Mesenchymal stem cell (in vitro differentiated cells and primary cell): ENCODE results near the gene SPAAR.

ENCODE experiments used
- DNase-seq: peaks from one replicate; pipeline ENCODE4 v3.0.0-alpha.2; 2013
- H2AFZ ChIP-seq: one replicate; pipeline ENCODE4 v1.6.1; 2013; ENCODE audit warnings: low read depth, mild to moderate bottlenecking, control low read depth, inconsistent platforms, low read length, moderate library complexity
- H2AK5ac ChIP-seq: 2 replicates; pipeline ENCODE4 v1.6.1; 2013; ENCODE audit warnings: low read length, moderate library complexity, mild to moderate bottlenecking, inconsistent platforms; ENCODE audit not compliant: severe bottlenecking
- H2BK120ac ChIP-seq: one replicate; pipeline ENCODE4 v1.6.1; 2013; ENCODE audit warnings: low read depth, mild to moderate bottlenecking, inconsistent platforms, low read length, moderate library complexity
- H2BK12ac ChIP-seq, 2 experiments: one replicate each; pipeline ENCODE4 v1.6.1; 2013; ENCODE audit warnings: inconsistent platforms in 2 of 2, low read length in 2 of 2, mild to moderate bottlenecking in 2 of 2, moderate library complexity in 2 of 2, control low read depth in 1 of 2
- H2BK15ac ChIP-seq: one replicate; pipeline ENCODE4 v1.6.1; 2013; ENCODE audit warnings: mild to moderate bottlenecking, low read depth, inconsistent platforms; ENCODE audit not compliant: poor library complexity, severe bottlenecking
- H2BK5ac ChIP-seq: 2 replicates; pipeline ENCODE4 v1.6.1; 2013; ENCODE audit warnings: low read depth, mild to moderate bottlenecking, low read length, control low read depth, inconsistent platforms; ENCODE audit not compliant: poor library complexity, severe bottlenecking
- H3K14ac ChIP-seq, 2 experiments: one replicate each; pipeline ENCODE4 v1.6.1; 2013; ENCODE audit warnings: inconsistent platforms in 2 of 2, low read length in 2 of 2, control low read depth in 1 of 2, mild to moderate bottlenecking in 1 of 2, moderate library complexity in 1 of 2
- H3K18ac ChIP-seq, 2 experiments: one replicate each; pipeline ENCODE4 v1.6.1; 2013; ENCODE audit warnings: inconsistent platforms in 2 of 2, low read length in 2 of 2, control low read depth in 1 of 2, low read depth in 1 of 2, mild to moderate bottlenecking in 1 of 2
- H3K23ac ChIP-seq, 2 experiments: one replicate each; pipeline ENCODE4 v1.6.1; 2013; ENCODE audit warnings: inconsistent platforms in 2 of 2, low read length in 2 of 2, mild to moderate bottlenecking in 2 of 2, moderate library complexity in 2 of 2, control low read depth in 1 of 2
- H3K27ac ChIP-seq: 2 replicates; pipeline ENCODE4 v1.5.1; 2013; ENCODE audit warnings: mild to moderate bottlenecking, moderate library complexity, low read length, control low read depth, inconsistent platforms; ENCODE audit not compliant: poor library complexity, severe bottlenecking
- H3K27me3 ChIP-seq, 2 experiments: 2 replicates each; pipeline versions ENCODE4 v1.6.1 to v1.7.0; 2013; ENCODE audit warnings: low read length in 2 of 2, mild to moderate bottlenecking in 2 of 2, moderate library complexity in 2 of 2, control low read depth in 1 of 2, inconsistent platforms in 1 of 2; ENCODE audit not compliant: control insufficient read depth in 1 of 2, insufficient read depth in 1 of 2
- H3K36me3 ChIP-seq, 2 experiments: 2 replicates each; pipeline versions ENCODE4 v1.6.1 to v1.7.0; 2013; ENCODE audit warnings: low read length in 2 of 2, control low read depth in 1 of 2, inconsistent platforms in 1 of 2, low read depth in 1 of 2, mild to moderate bottlenecking in 1 of 2; ENCODE audit not compliant: insufficient read depth in 2 of 2, control insufficient read depth in 1 of 2
- H3K4ac ChIP-seq, 2 experiments: one replicate each; pipeline ENCODE4 v1.6.1; 2013; ENCODE audit warnings: inconsistent platforms in 2 of 2, low read length in 2 of 2, mild to moderate bottlenecking in 2 of 2, moderate library complexity in 2 of 2, control low read depth in 1 of 2, low read depth in 1 of 2
- H3K4me1 ChIP-seq: 2 replicates; pipeline ENCODE4 v1.6.1; 2013; ENCODE audit warnings: low read depth, low read length, control low read depth; ENCODE audit not compliant: control insufficient read depth, insufficient read depth
- H3K4me2 ChIP-seq: 2 replicates; pipeline ENCODE4 v1.6.1; 2013; ENCODE audit warnings: low read length, mild to moderate bottlenecking, inconsistent platforms; ENCODE audit not compliant: poor library complexity, severe bottlenecking
- H3K4me3 ChIP-seq, 2 experiments: 2 replicates each; pipeline versions ENCODE4 v1.5.1 to v1.7.0; 2013; ENCODE audit warnings: low read length in 2 of 2, mild to moderate bottlenecking in 2 of 2, control low read depth in 1 of 2, low read depth in 1 of 2; ENCODE audit not compliant: insufficient read depth in 1 of 2
- H3K79me1 ChIP-seq: replicated peaks from 2 replicates; pipeline ENCODE4 v1.6.1; 2013; ENCODE audit warnings: mild to moderate bottlenecking, control low read depth, low read length, inconsistent platforms; ENCODE audit not compliant: poor library complexity, severe bottlenecking
- H3K9ac ChIP-seq: 2 replicates; pipeline ENCODE4 v1.7.0; 2013; ENCODE audit warnings: mild to moderate bottlenecking, low read length, moderate library complexity
- H3K9me3 ChIP-seq: 2 replicates; pipeline ENCODE4 v1.7.0; 2013; ENCODE audit warnings: mild to moderate bottlenecking, low read length; ENCODE audit not compliant: control insufficient read depth
- H4K8ac ChIP-seq: one replicate; pipeline ENCODE4 v1.6.1; 2013; ENCODE audit warnings: inconsistent platforms, mild to moderate bottlenecking, low read length, moderate library complexity
- H4K91ac ChIP-seq: one replicate; pipeline ENCODE4 v1.6.1; 2013; ENCODE audit warnings: mild to moderate bottlenecking, low read length, inconsistent platforms
- WGBS: methylation state at CpG from one replicate; pipeline ENCODE4 v1.1.7; 2013; ENCODE audit warnings: mixed read lengths; 5-methylcytosine and 5-hydroxymethylcytosine counted together

Gene SPAAR

DNA sequence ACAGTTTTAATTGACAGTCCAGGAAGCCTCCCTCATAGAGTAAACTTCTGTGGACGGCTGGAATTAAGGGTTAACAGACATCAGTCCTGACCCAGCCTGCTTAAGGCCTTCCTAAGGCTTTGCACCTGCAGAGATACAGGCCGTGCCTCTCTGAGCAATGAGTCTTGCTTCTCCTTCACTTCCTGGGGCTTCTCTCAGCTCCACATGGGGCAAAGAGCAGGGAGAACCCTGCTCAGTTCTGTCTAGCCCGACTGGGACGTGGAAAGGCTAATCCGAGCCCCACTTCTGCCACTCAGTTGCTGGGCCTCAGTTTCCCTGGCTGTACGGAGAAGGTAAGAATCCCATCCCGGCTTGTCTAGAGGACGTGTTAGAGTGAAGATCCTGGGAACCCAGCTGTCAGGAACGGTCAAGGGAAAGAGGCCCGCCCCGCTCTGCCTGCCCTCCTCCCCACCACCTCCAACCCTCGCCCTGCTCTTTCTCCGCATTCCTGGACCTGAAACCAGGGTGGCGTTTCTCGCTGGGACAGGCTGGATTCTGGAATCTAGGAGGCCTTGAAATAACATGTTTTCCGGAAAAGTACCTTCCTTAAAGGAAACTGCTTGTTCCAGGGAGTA, 6.5 kb downstream of the SPAAR start:
- no peak overlapping the region for H4K8ac ChIP-seq
- H2AK5ac ChIP-seq, result peak overlapping the region; percentile 73
- no peak overlapping the region for H2BK5ac ChIP-seq
- no peak overlapping the region for H2AFZ ChIP-seq
- no peak overlapping the region for H3K4me3 ChIP-seq
- H2BK12ac ChIP-seq, result no peak overlapping the region
- H3K18ac ChIP-seq, result no peak overlapping the region
- no peak overlapping the region for H2BK120ac ChIP-seq
- 90% methylated on average over 15 of the region's 16 CpGs for WGBS
- H3K14ac ChIP-seq, result no peak overlapping the region
- H3K9ac ChIP-seq, result no peak overlapping the region
- H3K9me3 ChIP-seq, result no peaks in the 10 kb centered on the region
- H3K4me1 ChIP-seq, result peaks cover 12% of the 10 kb centered on the region
- H4K91ac ChIP-seq, result no peak overlapping the region
- H3K4ac ChIP-seq, result no peak overlapping the region
- H3K23ac ChIP-seq, result no peak overlapping the region
- no peaks in the 10 kb centered on the region for H3K79me1 ChIP-seq
- no peak overlapping the region for H2BK15ac ChIP-seq
- H3K27ac ChIP-seq, result no peak overlapping the region
- DNase-seq, result no peak
- H3K27me3 ChIP-seq, result no peaks in the 10 kb centered on the region
- H3K36me3 ChIP-seq, result no peaks in the 10 kb centered on the region
- no peak overlapping the region for H3K4me2 ChIP-seq

DNA sequence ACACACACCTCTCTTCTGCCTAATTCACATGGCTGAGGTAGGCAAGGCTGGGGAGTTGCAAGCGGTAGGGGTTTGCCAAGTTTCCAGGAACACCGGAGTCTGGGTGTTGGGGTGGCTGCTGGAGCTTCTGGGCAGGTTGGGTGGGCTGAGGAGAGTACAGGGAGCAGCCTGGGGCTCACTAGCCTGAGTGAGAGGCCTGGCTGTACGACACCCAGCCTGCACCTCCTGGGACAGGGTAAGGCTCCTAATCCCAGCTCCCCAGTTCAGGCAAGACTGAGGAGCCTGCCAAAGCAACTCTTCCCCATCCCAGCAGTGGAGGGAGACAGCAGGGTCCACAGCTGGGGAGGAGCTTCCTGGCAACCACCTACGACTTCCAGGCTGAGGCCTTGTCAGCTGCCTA, 8.0 kb downstream of the SPAAR start:
- 92% methylated on average over 4 of the region's 4 CpGs for WGBS
- H3K9ac ChIP-seq, result no peak overlapping the region

DNA sequence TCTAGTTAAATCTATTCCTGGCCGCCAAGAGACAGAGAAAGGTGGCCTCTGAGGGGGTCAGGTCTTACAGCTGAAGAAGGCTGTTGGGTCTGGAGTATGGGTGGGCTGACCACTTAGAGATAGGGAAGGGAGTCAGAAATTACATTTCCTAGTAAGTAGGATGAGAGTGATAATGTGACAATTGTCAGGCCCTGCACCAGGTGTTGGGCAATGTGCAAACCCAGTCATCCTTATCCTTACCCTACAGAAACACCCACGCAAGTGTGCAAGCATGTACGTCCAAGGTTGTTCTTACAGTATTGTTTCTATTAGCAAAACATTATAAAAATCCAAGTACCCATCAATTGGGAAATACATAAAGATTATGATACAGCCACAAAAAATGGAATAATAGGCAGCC, 9.5 kb downstream of the SPAAR start:
- no peak overlapping the region for H2BK15ac ChIP-seq
- no peak overlapping the region for H3K4ac ChIP-seq
- no peak overlapping the region for H2BK120ac ChIP-seq
- H3K14ac ChIP-seq, result no peak overlapping the region
- 100% methylated on average over 1 of the region's 3 CpGs for WGBS
- H3K23ac ChIP-seq, result no peak overlapping the region
- no peaks in the 10 kb centered on the region for H3K9me3 ChIP-seq
- no peak for DNase-seq
- no peak overlapping the region for H2AFZ ChIP-seq
- no peak overlapping the region for H4K91ac ChIP-seq
- no peaks in the 10 kb centered on the region for H3K36me3 ChIP-seq
- H3K27me3 ChIP-seq, result no peaks in the 10 kb centered on the region
- H2BK12ac ChIP-seq, result no peak overlapping the region
- H2BK5ac ChIP-seq, result no peak overlapping the region
- no peak overlapping the region for H3K4me2 ChIP-seq
- H3K27ac ChIP-seq, result no peak overlapping the region
- H2AK5ac ChIP-seq, result peak overlapping the region; percentile 75
- peaks cover 8% of the 10 kb centered on the region for H3K4me1 ChIP-seq
- no peak overlapping the region for H3K9ac ChIP-seq
- H3K18ac ChIP-seq, result no peak overlapping the region
- H4K8ac ChIP-seq, result no peak overlapping the region
- H3K4me3 ChIP-seq, result no peak overlapping the region
- no peaks in the 10 kb centered on the region for H3K79me1 ChIP-seq

More for the DNA sequence above, 8.0 kb downstream of the SPAAR start:
- Histone ChIP-seq H3K4me2 (no peak overlapping the region), H2BK15ac (no peak overlapping the region), H2BK5ac (no peak overlapping the region), H2AK5ac (peak overlapping the region; percentile 82), H3K4me3 (no peak overlapping the region), H4K91ac (no peak overlapping the region), H3K4me1 (peaks cover 11% of the 10 kb centered on the region), H4K8ac (no peak overlapping the region), H3K79me1 (no peaks in the 10 kb centered on the region), H3K36me3 (no peaks in the 10 kb centered on the region), H2AFZ (no peak overlapping the region), H3K27me3 (no peaks in the 10 kb centered on the region), H2BK12ac (no peak overlapping the region), H3K4ac (no peak overlapping the region), H3K18ac (no peak overlapping the region), H3K27ac (no peak overlapping the region), H3K14ac (no peak overlapping the region), H3K23ac (no peak overlapping the region), H2BK120ac (no peak overlapping the region), H3K9me3 (no peaks in the 10 kb centered on the region)
- DNase-seq, result no peak

GRCh38 chr9:35919212-35920008, 10.1 kb downstream of the SPAAR start:
- H2AFZ ChIP-seq, result no peak overlapping the region
- H4K8ac ChIP-seq, result no peak overlapping the region
- no peak overlapping the region for H3K4me3 ChIP-seq
- DNase-seq, result no peak
- H2BK120ac ChIP-seq, result no peak overlapping the region
- H3K18ac ChIP-seq, result no peak overlapping the region
- no peak overlapping the region for H3K4ac ChIP-seq
- no CpG with 5 or more reads among the region's 3 CpGs for WGBS
- H3K27ac ChIP-seq, result no peak overlapping the region
- no peaks in the 10 kb centered on the region for H3K36me3 ChIP-seq
- no peak overlapping the region for H2BK5ac ChIP-seq
- no peaks in the 10 kb centered on the region for H3K9me3 ChIP-seq
- no peak overlapping the region for H3K4me2 ChIP-seq
- no peak overlapping the region for H2AK5ac ChIP-seq
- no peak overlapping the region for H4K91ac ChIP-seq
- H3K14ac ChIP-seq, result no peak overlapping the region
- H2BK15ac ChIP-seq, result no peak overlapping the region
- no peak overlapping the region for H3K23ac ChIP-seq
- H2BK12ac ChIP-seq, result no peak overlapping the region
- H3K4me1 ChIP-seq, result peaks cover 5% of the 10 kb centered on the region
- no peaks in the 10 kb centered on the region for H3K27me3 ChIP-seq
- H3K9ac ChIP-seq, result peak overlapping the region; percentile 7
- no peaks in the 10 kb centered on the region for H3K79me1 ChIP-seq
